HG02938 (cell line): Measurements from ENCODE around the gene LMAN2L.

Source experiments
- ATAC-seq: cut with Tn5 transposase; IDR thresholded peaks from one replicate; pipeline ENCODE4 v1.9.1; 2021; ENCODE audit warnings: mild to moderate bottlenecking, moderate library complexity; ENCODE audit not compliant: unreplicated experiment

The LMAN2L gene

DNA sequence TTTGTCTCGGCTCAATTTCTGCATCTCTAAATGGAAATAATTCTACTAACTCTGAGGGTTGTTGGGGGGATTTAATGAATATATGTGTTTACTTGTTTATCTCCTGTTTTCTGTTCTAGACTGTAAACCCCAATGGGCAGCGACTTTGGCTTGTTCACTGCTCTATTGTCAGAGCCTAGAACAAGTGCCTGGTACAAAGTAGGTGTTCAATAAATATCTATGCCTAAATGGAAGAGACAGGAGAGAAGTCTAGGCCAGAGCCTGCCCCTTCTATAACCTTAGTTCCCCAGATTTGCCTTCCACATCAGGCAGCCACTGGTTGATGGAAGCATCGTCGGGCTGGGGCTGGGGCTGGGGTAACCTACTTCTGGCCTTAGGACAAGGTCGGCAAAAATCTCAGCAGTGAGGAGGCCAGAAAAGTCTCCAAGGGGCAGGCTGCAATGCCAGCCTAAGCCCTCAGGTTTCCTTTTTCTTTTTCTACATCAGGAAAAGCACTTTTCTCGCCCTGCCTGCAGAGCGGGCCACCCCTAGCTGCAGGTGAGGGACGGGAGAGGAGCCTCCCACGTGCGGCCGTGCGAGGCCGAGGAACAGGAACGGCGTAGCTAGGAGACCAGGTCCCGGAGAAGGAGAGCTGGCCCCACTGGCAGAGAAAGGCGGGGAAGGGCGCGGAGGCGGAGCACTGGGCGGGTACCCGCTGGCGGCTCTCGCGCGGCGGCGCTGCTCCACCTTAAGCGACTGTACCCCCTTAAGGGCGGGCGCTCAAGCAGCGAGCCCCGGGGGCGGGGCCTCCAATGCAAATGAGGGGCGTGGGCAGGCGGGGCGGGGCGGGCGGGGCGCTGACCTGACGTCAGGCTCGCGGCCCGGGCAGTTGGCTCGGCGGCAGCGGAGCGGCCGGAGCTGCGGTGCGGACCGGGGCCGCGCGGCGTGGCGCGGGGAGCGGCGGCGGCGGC, 20.4 kb upstream of the LMAN2L start, which contains the start of gene CNNM4:
Gene CNNM4, plus strand, starts transcription at position 867 of the 950 bp plus-strand sequence. CDS start 98 bp downstream, outside the sequence.
- ATAC-seq, result peak; percentile 49

DNA sequence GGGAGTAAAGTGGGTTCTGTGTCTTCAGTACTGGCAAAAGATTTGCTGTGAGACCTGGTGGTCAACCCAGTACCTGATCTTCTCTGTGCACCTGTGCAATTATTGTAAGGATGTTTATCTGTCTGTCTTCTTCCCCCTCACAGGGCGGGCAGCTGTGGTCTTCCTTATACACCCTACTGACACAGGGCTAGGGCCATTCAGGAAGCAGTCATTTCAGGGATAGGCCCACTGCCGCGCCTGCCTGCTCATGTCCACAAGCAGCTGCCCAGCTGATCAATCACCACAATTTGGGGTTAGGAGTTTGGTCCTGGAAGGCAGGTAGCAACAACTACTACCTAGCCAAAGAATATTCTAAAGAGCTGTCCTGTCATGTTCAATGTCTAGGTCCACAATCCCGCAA, 19.7 kb upstream of the LMAN2L start:
- no peak for ATAC-seq

- no peak for ATAC-seq
Observed at GRCh38 chr2:96758987-96759386, 19.1 kb upstream of the LMAN2L start.

DNA sequence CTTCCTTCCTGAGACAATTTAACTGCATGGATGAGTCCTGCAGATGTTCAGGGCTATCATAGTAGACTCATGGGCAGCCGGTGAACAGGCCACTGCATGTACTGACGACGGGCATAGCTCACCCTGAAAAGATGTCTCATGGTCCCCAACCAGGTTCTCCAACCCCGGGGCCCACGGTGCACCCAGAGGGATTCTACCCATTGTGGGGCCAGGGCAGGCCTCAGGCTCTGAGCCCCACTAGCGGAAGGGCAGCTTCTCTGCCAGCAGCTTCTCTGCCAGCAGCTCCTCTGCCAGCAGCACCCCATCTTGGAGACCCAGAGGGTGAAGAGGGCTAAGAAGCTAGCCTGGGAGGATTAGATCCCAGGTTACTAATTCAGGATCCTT, 17.6 kb upstream of the LMAN2L start:
- ATAC-seq, result no peak

DNA sequence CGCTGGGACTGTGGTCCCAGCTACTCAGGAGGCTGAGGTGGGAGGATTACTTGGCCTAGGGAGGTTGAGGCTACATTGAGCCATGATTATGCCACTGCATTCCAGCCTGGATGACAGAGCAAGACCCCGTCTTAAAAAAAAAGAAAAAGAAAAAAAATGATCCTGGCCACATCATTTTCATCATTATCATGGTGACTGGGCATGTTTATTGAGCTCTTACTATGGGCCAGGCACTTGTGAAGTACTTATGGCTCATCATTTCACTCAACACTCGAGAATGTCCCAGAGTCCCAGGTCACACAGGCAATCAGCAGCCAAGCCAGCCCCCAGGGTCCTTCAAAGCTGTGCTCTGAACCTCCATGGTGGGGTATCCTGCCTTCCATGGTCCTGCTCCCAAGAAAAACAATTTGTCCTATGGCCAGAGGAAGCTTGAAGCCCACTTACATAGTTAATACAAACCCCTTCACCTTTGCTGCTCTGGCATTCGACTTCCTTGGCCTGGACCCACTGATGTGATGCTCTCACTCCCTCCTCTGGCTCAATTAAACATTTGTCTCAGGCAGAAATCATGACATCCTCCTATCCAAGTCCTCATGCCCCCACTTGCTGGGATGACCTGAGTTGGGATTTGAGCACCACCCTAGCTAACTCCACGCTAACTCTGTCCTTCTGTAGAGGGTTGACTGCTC, 17.1 kb upstream of the LMAN2L start:
- no peak for ATAC-seq

DNA sequence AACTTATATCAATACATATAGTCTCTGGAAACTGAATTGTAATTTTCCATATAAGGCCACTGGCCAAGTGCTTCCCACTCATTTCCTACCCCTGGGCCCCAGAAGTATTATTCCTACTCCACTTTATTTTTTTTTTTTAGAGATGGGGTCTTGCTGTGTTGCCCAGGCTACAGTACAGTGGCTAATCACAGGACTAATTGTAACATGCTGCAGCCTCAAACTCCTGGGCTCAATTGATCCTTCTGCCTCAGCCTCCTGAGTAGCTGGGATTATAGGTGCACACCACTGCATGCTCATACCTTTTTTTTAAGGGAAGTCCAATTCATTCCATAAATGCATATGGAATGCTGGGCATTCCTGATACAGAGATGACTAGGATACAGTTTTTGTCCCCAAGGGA, 14.5 kb upstream of the LMAN2L start:
- ATAC-seq, result no peak

- no peak for ATAC-seq
Observed at GRCh38 chr2:96753661-96754282, 13.9 kb upstream of the LMAN2L start.

DNA sequence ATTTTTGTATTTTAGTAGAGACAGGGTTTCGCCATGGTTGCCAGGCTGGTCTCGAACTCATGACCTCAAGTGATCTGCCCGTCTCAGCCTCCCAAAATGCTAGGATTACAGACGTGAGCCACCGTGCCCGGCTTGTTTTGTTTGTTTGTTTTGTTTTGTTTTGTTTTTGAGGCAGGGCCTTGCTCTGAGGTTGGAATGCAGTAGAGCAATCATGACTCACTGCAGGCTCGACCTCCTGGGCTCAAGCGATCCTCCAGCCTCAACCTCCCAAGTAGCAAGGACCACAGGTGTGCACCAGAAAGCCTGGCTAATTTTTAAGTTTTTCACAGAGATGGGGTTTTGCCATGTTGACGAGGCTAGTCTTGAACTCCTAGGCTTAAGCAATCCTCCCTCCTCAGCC, 11.9 kb upstream of the LMAN2L start:
- ATAC-seq, result no peak

DNA sequence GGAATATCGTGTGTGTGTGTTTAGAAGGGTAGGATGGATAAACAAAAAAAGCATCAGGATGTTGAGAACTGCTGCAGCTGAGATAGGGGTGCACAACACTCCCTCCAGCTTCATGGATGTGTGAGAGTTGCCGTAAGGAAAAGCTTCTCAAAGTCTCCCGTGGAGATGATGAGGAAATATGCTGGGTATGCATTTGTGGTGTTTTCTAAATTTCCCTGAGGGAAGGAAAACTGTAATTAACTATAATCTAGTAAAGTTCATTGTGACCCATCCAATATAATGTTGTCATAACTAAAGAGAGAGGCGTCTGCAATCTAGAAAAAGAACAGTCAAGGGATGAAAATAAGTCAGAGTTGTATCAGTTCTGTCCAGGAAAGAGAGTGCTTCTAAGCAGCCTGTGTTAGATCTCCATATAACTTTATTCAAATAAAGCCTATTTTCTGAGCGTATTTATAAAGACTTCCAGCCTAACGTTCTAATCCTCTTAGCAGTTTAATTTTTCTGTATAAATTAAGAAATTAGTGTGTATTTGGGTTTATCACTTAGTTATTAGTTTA, 7.3 kb upstream of the LMAN2L start:
- ATAC-seq, result no peak

- ATAC-seq, result no peak
Observed at GRCh38 chr2:96739076-96739632, 710 bp downstream of the LMAN2L start.

GRCh38 chr2:96737831-96738230, 2.0 kb downstream of the LMAN2L start:
- ATAC-seq, result no peak

GRCh38 chr2:96737251-96737650, 2.6 kb downstream of the LMAN2L start:
- no peak for ATAC-seq

GRCh38 chr2:96734880-96735583, 4.8 kb downstream of the LMAN2L start:
- ATAC-seq, result no peak

DNA sequence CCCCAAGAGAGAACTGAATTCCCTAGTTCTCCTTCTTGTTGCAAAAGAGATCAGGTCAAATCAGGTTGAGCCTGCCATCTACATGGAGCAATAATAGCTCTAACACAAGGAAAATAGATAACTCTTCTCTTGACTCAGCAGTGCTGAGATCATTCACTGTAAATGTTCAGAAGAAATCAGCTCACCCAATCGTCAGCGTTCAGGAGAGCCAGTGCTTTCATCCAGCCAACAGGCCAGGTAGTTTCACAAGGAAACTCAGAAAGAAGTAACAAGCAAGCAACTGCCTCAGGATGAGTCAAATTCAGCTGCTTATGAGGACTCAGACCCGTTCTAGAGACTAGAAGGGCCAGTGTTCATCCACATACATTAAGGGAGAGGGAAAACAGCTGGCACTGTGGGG, 5.9 kb downstream of the LMAN2L start:
- no peak for ATAC-seq

DNA sequence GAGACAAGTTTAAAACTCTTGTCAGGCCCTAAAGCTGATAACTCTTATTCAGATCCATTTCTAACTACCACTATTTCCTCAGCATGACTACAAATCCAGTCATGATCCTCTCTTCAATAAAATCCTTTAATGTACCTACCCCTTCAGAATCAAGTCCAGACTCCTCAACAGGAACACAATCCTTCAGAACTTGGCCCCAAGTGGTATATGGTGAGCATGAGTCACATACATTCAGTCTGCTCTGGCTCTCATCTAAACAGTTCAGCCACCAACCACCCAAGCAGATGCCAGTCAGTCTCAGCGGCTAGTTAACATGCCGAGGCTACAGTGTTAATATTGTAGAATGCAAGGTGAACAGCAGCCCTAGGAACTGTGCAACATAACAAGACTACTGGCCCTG, 9.7 kb downstream of the LMAN2L start:
- ATAC-seq, result no peak

- ATAC-seq, result no peak
Observed at GRCh38 chr2:96729748-96730147, 10.1 kb downstream of the LMAN2L start.

DNA sequence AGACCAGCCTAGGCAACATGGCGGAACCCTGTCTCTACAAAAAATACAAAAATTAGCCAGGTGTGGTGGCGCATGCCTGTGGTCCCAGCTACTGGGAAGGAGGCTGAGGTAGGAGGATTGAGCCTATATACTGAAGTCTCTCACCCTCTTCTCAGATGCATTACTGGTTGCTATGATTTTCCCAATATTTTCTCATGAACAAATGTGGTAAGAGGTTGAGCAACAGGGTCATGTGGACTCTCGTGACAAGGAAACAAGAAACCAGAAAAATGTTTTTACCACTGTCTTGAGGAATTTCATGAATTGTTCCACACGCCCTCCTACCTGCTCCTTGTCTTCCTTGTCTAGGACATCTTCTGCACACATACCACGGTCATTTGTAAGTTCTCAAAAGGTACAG, 12.4 kb downstream of the LMAN2L start:
- ATAC-seq, result no peak

DNA sequence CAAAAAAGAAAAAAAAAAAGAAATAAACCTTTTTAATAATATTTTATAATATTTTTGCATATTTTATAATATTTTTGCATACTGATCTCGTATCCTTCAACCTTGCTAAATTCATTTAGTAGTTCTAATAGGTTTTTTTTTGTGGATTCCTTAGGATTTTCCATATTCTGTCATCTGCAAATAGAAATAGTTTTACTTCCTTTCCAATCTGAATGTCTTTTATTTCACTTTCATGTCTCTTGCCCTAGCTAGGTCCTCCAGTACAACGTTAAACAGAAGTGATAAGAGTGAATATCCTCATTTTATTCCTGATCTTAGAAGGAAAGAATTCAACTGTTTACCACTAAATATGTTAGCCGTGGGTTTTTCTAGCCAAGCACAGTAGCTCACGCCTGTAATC, 13.7 kb downstream of the LMAN2L start:
- no peak for ATAC-seq

- ATAC-seq, result no peak
Observed at GRCh38 chr2:96716388-96716787, 23.5 kb downstream of the LMAN2L start.

DNA sequence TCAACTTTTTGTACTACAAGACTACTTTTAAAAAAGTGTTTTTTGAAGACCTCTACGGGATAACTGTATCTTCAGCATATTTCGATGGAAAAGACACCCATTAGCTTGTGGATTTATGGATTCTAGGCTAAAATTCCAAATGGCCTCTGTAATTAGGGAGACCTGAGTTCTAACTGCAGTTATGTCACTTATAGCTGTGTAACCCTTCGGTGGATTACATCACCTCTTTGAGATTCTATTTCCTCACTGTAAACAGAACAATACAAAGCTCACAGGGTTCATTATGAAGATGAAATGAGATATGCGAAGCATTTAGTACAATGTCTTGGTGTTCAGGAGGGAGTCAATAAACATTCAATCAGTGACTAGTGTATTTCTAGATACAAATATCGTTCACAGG, 24.2 kb downstream of the LMAN2L start:
- no peak for ATAC-seq
